Stimulated activated naive CD8-positive, alpha-beta T cell treated with anti-CD3 and anti-CD28 coated beads, Interleukin-15, amount 100 ng/mL, for 72 hours (primary cell): ENCODE data around the gene GATA3.
A peak's percentile ranks its signal among the peaks of the same experiment; 100 is the strongest.
"Not testable (repeated sequence)": the region's sequence is repeated elsewhere in the genome, so short reads cannot be mapped to it uniquely, and the experiment has no call there.

Source experiments
- ATAC-seq: fragments of 150-1000 bp; cut with Tn5 transposase; 2 replicates; pipeline ENCODE4 v1.10.0; 2021; ENCODE audit warnings: mild to moderate bottlenecking, moderate library complexity
- DNase-seq, 2 donors: peaks; one replicate each; pipeline ENCODE4 v3.0.0; 2021 to 2022
- H3K27ac Mint-ChIP-seq, 2 donors: one replicate each; pipeline ENCODE4 v1.8.0; 2022; ENCODE audit warnings: mild to moderate bottlenecking in 2 of 2, mixed read lengths in 2 of 2, moderate library complexity in 2 of 2
- H3K27me3 Mint-ChIP-seq: one replicate; pipeline ENCODE4 v1.8.0; 2022; ENCODE audit warnings: mixed read lengths
- H3K4me1 Mint-ChIP-seq: one replicate; pipeline ENCODE4 v1.8.0; 2022; ENCODE audit warnings: mild to moderate bottlenecking, mixed read lengths
- H3K4me3 Mint-ChIP-seq, 2 donors: one replicate each; pipeline ENCODE4 v1.8.0; 2022; ENCODE audit warnings: mild to moderate bottlenecking in 2 of 2, mixed read lengths in 2 of 2, moderate library complexity in 1 of 2
- H3K9me3 Mint-ChIP-seq, 2 donors: one replicate each; pipeline ENCODE4 v1.8.0; 2022; ENCODE audit warnings: mixed read lengths in 2 of 2

Gene GATA3

GRCh38 chr10:8054494-8055407 is at the start of gene GATA3:
GATA3 (plus strand) TSS chr10:8054688; CDS start chr10:8055656, 968 bp downstream.
- H3K27me3 Mint-ChIP-seq = peaks cover 33% of the 10 kb centered on the region

GRCh38 chr10:8006274-8006999 is 48.1 kb upstream of the GATA3 start:
- DNase-seq (no peak), ATAC-seq (no peak)
- no peaks in the 10 kb centered on the region for H3K4me1 Mint-ChIP-seq
- no peak overlapping the region for H3K4me3 Mint-ChIP-seq
- peaks cover 7 to 12% of the 10 kb centered on the region in 2 donors for H3K9me3 Mint-ChIP-seq
- no peaks in the 10 kb centered on the region for H3K27me3 Mint-ChIP-seq
- H3K27ac Mint-ChIP-seq = no peak overlapping the region

More at GRCh38 chr10:8054494-8055407, at the start of gene GATA3:
- H3K4me1 Mint-ChIP-seq = peaks cover 64% of the 10 kb centered on the region
- peak within 1 kb of the TSS; percentile 97 for H3K27ac Mint-ChIP-seq
- peak; percentile 53 for ATAC-seq
- peak; percentile 78 to 80 for DNase-seq
- no peaks in the 10 kb centered on the region for H3K9me3 Mint-ChIP-seq
- H3K4me3 Mint-ChIP-seq = peak within 1 kb of the TSS; percentile 90 to 96

- peaks cover 0 to 5% of the 10 kb centered on the region in 2 donors for H3K9me3 Mint-ChIP-seq
- peak; percentile 48 for ATAC-seq
- no peak for DNase-seq
Measured at GRCh38 chr10:8009031-8009430, 45.5 kb upstream of the GATA3 start.

GRCh38 chr10:8013006-8013405 is 41.5 kb upstream of the GATA3 start:
- DNase-seq (no peak), ATAC-seq (no peak)
- Mint-ChIP-seq H3K4me3 (no peak overlapping the region), H3K9me3 (no peaks in the 10 kb centered on the region), H3K4me1 (no peaks in the 10 kb centered on the region), H3K27ac (no peak overlapping the region), H3K27me3 (no peaks in the 10 kb centered on the region)

More at GRCh38 chr10:8009031-8009430, 45.5 kb upstream of the GATA3 start:
- H3K27ac Mint-ChIP-seq = no peak overlapping the region
- H3K4me3 Mint-ChIP-seq = no peak overlapping the region
- H3K27me3 Mint-ChIP-seq = no peaks in the 10 kb centered on the region
- H3K4me1 Mint-ChIP-seq = no peaks in the 10 kb centered on the region

- Mint-ChIP-seq H3K9me3 (no peaks in the 10 kb centered on the region), H3K27me3 (no peaks in the 10 kb centered on the region), H3K27ac (no peak overlapping the region), H3K4me1 (no peaks in the 10 kb centered on the region), H3K4me3 (no peak overlapping the region)
- no peak for DNase-seq
- ATAC-seq = no peak
Measured at GRCh38 chr10:8013619-8014018, 40.9 kb upstream of the GATA3 start.

- no peak overlapping the region for H3K4me3 Mint-ChIP-seq
- no peaks in the 10 kb centered on the region for H3K4me1 Mint-ChIP-seq
- no peaks in the 10 kb centered on the region for H3K9me3 Mint-ChIP-seq
- DNase-seq (no peak), ATAC-seq (no peak)
- no peak overlapping the region for H3K27ac Mint-ChIP-seq
- H3K27me3 Mint-ChIP-seq = no peaks in the 10 kb centered on the region
Measured at GRCh38 chr10:8014649-8015048, 39.8 kb upstream of the GATA3 start.

- H3K27ac Mint-ChIP-seq = no peak overlapping the region
- no peaks in the 10 kb centered on the region for H3K27me3 Mint-ChIP-seq
- no peak for ATAC-seq
- no peaks in the 10 kb centered on the region for H3K9me3 Mint-ChIP-seq
- H3K4me1 Mint-ChIP-seq = no peaks in the 10 kb centered on the region
- DNase-seq = no peak
- H3K4me3 Mint-ChIP-seq = no peak overlapping the region
Measured at GRCh38 chr10:8017277-8017676, 37.2 kb upstream of the GATA3 start.

GRCh38 chr10:8023321-8023720 is 31.2 kb upstream of the GATA3 start:
- Mint-ChIP-seq H3K27me3 (peaks cover 35% of the 10 kb centered on the region), H3K4me3 (no peak overlapping the region), H3K27ac (no peak overlapping the region), H3K9me3 (no peaks in the 10 kb centered on the region), H3K4me1 (peaks cover 6% of the 10 kb centered on the region)
- DNase-seq (no peak), ATAC-seq (no peak)

GRCh38 chr10:8023851-8024250 is 30.6 kb upstream of the GATA3 start:
- DNase-seq (no peak), ATAC-seq (no peak)
- Mint-ChIP-seq H3K27ac (no peak overlapping the region), H3K4me3 (no peak overlapping the region), H3K27me3 (peaks cover 35% of the 10 kb centered on the region), H3K9me3 (no peaks in the 10 kb centered on the region), H3K4me1 (peaks cover 6% of the 10 kb centered on the region)

GRCh38 chr10:8026349-8027259 is 27.9 kb upstream of the GATA3 start:
- peaks cover 6% of the 10 kb centered on the region for H3K4me1 Mint-ChIP-seq
- DNase-seq (no peak), ATAC-seq (no peak)
- no peaks in the 10 kb centered on the region for H3K9me3 Mint-ChIP-seq
- H3K4me3 Mint-ChIP-seq = peak overlapping the region; percentile 61 to 67
- peaks cover 39% of the 10 kb centered on the region for H3K27me3 Mint-ChIP-seq
- no peak overlapping the region for H3K27ac Mint-ChIP-seq

- Mint-ChIP-seq H3K4me1 (peaks cover 21% of the 10 kb centered on the region), H3K27me3 (peaks cover 53% of the 10 kb centered on the region)
- not testable (repeated sequence) for H3K27ac Mint-ChIP-seq, ATAC-seq, H3K9me3 Mint-ChIP-seq, H3K4me3 Mint-ChIP-seq, DNase-seq
Measured at GRCh38 chr10:8031211-8031610, 23.3 kb upstream of the GATA3 start.

- DNase-seq = no peak
- no peaks in the 10 kb centered on the region for H3K9me3 Mint-ChIP-seq
- H3K4me1 Mint-ChIP-seq = peaks cover 28% of the 10 kb centered on the region
- H3K4me3 Mint-ChIP-seq = no peak overlapping the region
- ATAC-seq = no peak
- no peak overlapping the region for H3K27ac Mint-ChIP-seq
- H3K27me3 Mint-ChIP-seq = peaks cover 59% of the 10 kb centered on the region
Measured at GRCh38 chr10:8032558-8032957, 21.9 kb upstream of the GATA3 start.

- ATAC-seq (peak; percentile 45), DNase-seq (peak in 1 of 2 donors; percentile 13)
- Mint-ChIP-seq H3K27ac (no peak overlapping the region), H3K4me1 (peaks cover 39% of the 10 kb centered on the region), H3K9me3 (no peaks in the 10 kb centered on the region), H3K4me3 (peak overlapping the region; percentile 12 to 53), H3K27me3 (peaks cover 73% of the 10 kb centered on the region)
Measured at GRCh38 chr10:8033812-8034465, 20.5 kb upstream of the GATA3 start.

GRCh38 chr10:8034466-8035005 is 20.0 kb upstream of the GATA3 start:
- DNase-seq (no peak), ATAC-seq (no peak)
- H3K27me3 Mint-ChIP-seq = peaks cover 79% of the 10 kb centered on the region
- peaks cover 45% of the 10 kb centered on the region for H3K4me1 Mint-ChIP-seq
- no peak overlapping the region for H3K27ac Mint-ChIP-seq
- H3K4me3 Mint-ChIP-seq = peak overlapping the region; percentile 12 to 53
- no peaks in the 10 kb centered on the region for H3K9me3 Mint-ChIP-seq
